Ovary (tissue), 3 donors: Measurements from ENCODE around the gene RPRD1B.

Source experiments
- EP300 ChIP-seq: sonication (generic); formaldehyde crosslinking; IDR thresholded peaks from one replicate; pipeline ENCODE4 v1.6.1; 2017; ENCODE audit warnings: antibody characterized with exemption
- POLR2A ChIP-seq: fragments of 450-650 bp; IDR thresholded peaks from one replicate; pipeline ENCODE4 v1.6.1; 2017; ENCODE audit warnings: antibody characterized with exemption, mild to moderate bottlenecking, moderate library complexity
- TF ChIP-seq, protein P1 (sequence below), 3 donors: fragments of 450-650 bp in 2 of 3; fragments of 200-600 bp in 1 of 3; IDR thresholded peaks; one replicate each; pipeline versions ENCODE4 v1.5.1 to v1.8.0; 2016 to 2022; ENCODE audit warnings: antibody characterized with exemption in 3 of 3, mild to moderate bottlenecking in 1 of 3
- donor health status: DM: no; HTN: no; CAD: no.

DNA sequence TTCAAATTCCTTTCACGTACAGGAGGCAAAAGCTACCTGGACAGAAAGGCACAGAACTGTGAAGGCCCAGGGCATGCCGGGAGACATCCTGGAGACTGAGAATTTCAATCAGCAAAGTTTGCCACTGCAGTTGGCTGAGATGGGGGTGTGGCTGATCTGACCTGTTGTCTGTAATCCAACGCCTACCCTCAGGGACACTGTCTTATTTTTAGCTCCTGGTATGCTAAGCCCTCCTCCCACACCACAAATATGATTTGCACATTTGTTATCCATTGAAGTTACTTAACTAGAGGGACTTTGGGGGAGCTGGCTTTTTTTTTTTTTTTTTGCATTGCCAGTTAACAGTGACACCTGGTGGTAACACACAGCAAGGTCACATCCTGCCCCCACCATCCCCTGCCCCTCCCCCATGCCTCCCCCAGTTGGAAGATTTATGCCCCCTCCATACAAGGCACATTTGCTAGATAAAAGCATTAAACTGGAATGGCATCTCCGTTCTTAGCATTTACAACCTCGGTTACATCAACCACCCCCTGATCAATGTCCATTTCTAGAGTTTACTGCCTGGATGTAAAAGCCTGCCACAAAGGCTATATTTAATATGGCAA, 40.6 kb upstream of the RPRD1B start:
- TF ChIP-seq POLR2A (no peak), EP300 (no peak)
- TF ChIP-seq, protein P1, sequence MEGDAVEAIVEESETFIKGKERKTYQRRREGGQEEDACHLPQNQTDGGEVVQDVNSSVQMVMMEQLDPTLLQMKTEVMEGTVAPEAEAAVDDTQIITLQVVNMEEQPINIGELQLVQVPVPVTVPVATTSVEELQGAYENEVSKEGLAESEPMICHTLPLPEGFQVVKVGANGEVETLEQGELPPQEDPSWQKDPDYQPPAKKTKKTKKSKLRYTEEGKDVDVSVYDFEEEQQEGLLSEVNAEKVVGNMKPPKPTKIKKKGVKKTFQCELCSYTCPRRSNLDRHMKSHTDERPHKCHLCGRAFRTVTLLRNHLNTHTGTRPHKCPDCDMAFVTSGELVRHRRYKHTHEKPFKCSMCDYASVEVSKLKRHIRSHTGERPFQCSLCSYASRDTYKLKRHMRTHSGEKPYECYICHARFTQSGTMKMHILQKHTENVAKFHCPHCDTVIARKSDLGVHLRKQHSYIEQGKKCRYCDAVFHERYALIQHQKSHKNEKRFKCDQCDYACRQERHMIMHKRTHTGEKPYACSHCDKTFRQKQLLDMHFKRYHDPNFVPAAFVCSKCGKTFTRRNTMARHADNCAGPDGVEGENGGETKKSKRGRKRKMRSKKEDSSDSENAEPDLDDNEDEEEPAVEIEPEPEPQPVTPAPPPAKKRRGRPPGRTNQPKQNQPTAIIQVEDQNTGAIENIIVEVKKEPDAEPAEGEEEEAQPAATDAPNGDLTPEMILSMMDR (IDR thresholded peaks at IDR 0.05), result peak in 1 of 3 donors; percentile 13
